K562 (cell line): Measurements from ENCODE around the gene BCAS3. TPM values are rescaled to one million over a fixed set of nuclear protein-coding genes. Genes with fewer than 3 reads are reported as not detected.

Experiments used
- ATAC-seq: fragments of 200-7000 bp; cut with Tn5 transposase; 3 replicates; pipeline ENCODE4 v1.9.1; 2020; ENCODE audit warnings: moderate library complexity
- BruUV-seq: library from RNA; stranded (reverse); fragments of 400-500 nt; replicated peaks from 2 replicates; lab custom pipeline; 2021; lab: Mats Ljungman, UMichigan
- CTCF ChIA-PET: fragments of 300-600 bp; formaldehyde crosslinking; extraction: SDS; loops from one replicate; lab custom pipeline; 2021; ENCODE audit warnings: low intra/inter-chr PET ratio; lab: Yijun Ruan, JAX
- POLR2A ChIA-PET: fragments of 300-600, 350-650 bp; sonication (Branson Sonifier 250); formaldehyde crosslinking; extraction: SDS; loops from one replicate; lab custom pipeline; 2021; ENCODE audit warnings: antibody characterized with exemption, inconsistent platforms; lab: Yijun Ruan, JAX
- DNase-seq, 4 experiments: peaks; one replicate each; pipeline versions ENCODE4 v3.0.0 to v3.0.0-alpha.2; 2011 to 2018; ENCODE audit warnings: low spot score in 3 of 4, mixed read lengths in 3 of 4; ENCODE audit errors: extremely low read depth in 1 of 4
- FAIRE-seq: peaks from 2 replicates; lab custom pipeline; 2011; peaks lifted over from hg19 to GRCh38; lab: Jason Lieb, UNC
- H2AFZ ChIP-seq: 2 replicates; pipeline ENCODE4 v1.6.0; 2011; ENCODE audit warnings: low read depth, low read length, control low read depth, inconsistent platforms
- H3K27ac ChIP-seq: fragments of 200-600 bp; 3 replicates; pipeline ENCODE4 v1.8.0; 2011; ENCODE audit warnings: low read depth, mild to moderate bottlenecking, control low read depth, inconsistent platforms, low read length, moderate library complexity, mixed read lengths; ENCODE audit errors: extremely low read depth
- H3K27me3 ChIP-seq, 2 experiments: fragments of 300-600 bp in 1 of 2; 2 replicates in 1 of 2; 3 replicates in 1 of 2; pipeline versions ENCODE4 v1.6.0 to v1.8.0; 2011; ENCODE audit warnings: inconsistent platforms in 2 of 2, low read length in 2 of 2, mild to moderate bottlenecking in 1 of 2, mixed read lengths in 1 of 2, moderate library complexity in 1 of 2; ENCODE audit not compliant: control insufficient read depth in 2 of 2, insufficient read depth in 2 of 2
- H3K36me3 ChIP-seq: fragments of 300-600 bp; 3 replicates; pipeline ENCODE4 v1.8.0; 2011; ENCODE audit warnings: mild to moderate bottlenecking, low read length, inconsistent platforms; ENCODE audit not compliant: control insufficient read depth, insufficient read depth
- H3K4me1 ChIP-seq, 2 experiments: fragments of 200-600 bp in 1 of 2; replicated peaks in 1 of 2; 2 replicates in 1 of 2; 3 replicates in 1 of 2; pipeline versions ENCODE4 v1.5.1 to v1.8.0; 2011; ENCODE audit warnings: inconsistent platforms in 2 of 2, low read length in 2 of 2, mild to moderate bottlenecking in 1 of 2, mixed read lengths in 1 of 2, moderate library complexity in 1 of 2; ENCODE audit not compliant: control insufficient read depth in 2 of 2, insufficient read depth in 2 of 2
- H3K4me2 ChIP-seq: 2 replicates; pipeline ENCODE4 v1.6.1; 2011; ENCODE audit warnings: low read length, control low read depth, inconsistent platforms, mixed read lengths; ENCODE audit not compliant: insufficient read depth
- H3K4me3 ChIP-seq: fragments of 200-600 bp; sonication (generic), shearing (Covaris generic); 2 replicates; pipeline ENCODE4 v1.5.1; 2016; ENCODE audit warnings: control low read depth, inconsistent platforms
- H3K79me2 ChIP-seq: fragments of 200-600 bp; 3 replicates; pipeline ENCODE4 v1.8.0; 2011; ENCODE audit warnings: low read length, inconsistent platforms; ENCODE audit not compliant: control insufficient read depth, insufficient read depth
- H3K9ac ChIP-seq, 2 experiments: 2 replicates each; pipeline versions ENCODE4 v1.6.0 to v1.6.1; 2011; ENCODE audit warnings: low read depth in 2 of 2, low read length in 2 of 2, control low read depth in 1 of 2, inconsistent platforms in 1 of 2, mild to moderate bottlenecking in 1 of 2, mixed read lengths in 1 of 2; ENCODE audit not compliant: insufficient read depth in 1 of 2
- H3K9me1 ChIP-seq: one replicate; pipeline ENCODE4 v1.6.0; 2011; ENCODE audit warnings: inconsistent platforms, mild to moderate bottlenecking, low read length, moderate library complexity; ENCODE audit not compliant: control insufficient read depth, insufficient read depth
- H3K9me3 ChIP-seq: replicated peaks from 2 replicates; pipeline ENCODE4 v1.5.1; 2011; ENCODE audit warnings: low read depth, low read length, inconsistent platforms; ENCODE audit not compliant: control insufficient read depth, insufficient read depth
- H4K20me1 ChIP-seq: replicated peaks from 2 replicates; pipeline ENCODE4 v1.6.1; 2011; ENCODE audit warnings: low read length, inconsistent platforms, mixed read lengths; ENCODE audit not compliant: control insufficient read depth, insufficient read depth
- WGBS: fragments of 100-300 bp; shearing (Covaris generic); methylation state at CpG from one replicate; pipeline ENCODE4 v1.1.6; 2016; ENCODE audit warnings: low coverage, mixed read lengths; ENCODE audit not compliant: insufficient coverage; ENCODE audit errors: missing lambda C conversion rate; 5-methylcytosine and 5-hydroxymethylcytosine counted together
- in situ Hi-C: fragments of 300-500 bp; cut with MboI; formaldehyde crosslinking; loops from 4 replicates; pipeline ENCODE4 v1.15.0; 2018; ENCODE audit warnings: inconsistent platforms, mixed read lengths
- intact Hi-C: fragments of 100-400 bp; cut with micrococcal nuclease; formaldehyde crosslinking; loops from 2 replicates; pipeline ENCODE4 v1.14.2; 2022
- polyA plus RNA-seq, 8 experiments: library from polyadenylated mRNA; depleted of rRNA in 4 of 8; stranded (reverse) in 5 of 8; unstranded in 3 of 8; fragments of >200 nt; fragmentation: Nextera tagmentation in 2 of 8; fragmentation: Illumina TruSeq in 1 of 8; extraction: Ambion mirVana in 2 of 8; extraction: Trizol in 1 of 8; gene quantifications; 2 replicates each; pipeline versions ENCODE4 v1.2.1 to v1.2.3, GENCODE V29; 2011 to 2014; ENCODE audit warnings: inconsistent platforms in 1 of 8, missing spikeins in 1 of 8
- total RNA-seq, 7 experiments: library from RNA; depleted of rRNA in 6 of 7; stranded (reverse); fragments of >200 nt in 6 of 7; fragmentation: Illumina TruSeq in 2 of 7; extraction: Trizol in 2 of 7; gene quantifications; 2 replicates each; pipeline versions ENCODE4 v1.2.1 to v1.2.3, GENCODE V29; 2011 to 2021; ENCODE audit warnings: low replicate concordance in 1 of 7
- TF ChIP-seq, protein P1 (sequence below), 3 experiments: fragments of 200-800 bp in 1 of 3; fragments of 250-450 bp in 1 of 3; fragments of 450-650 bp in 1 of 3; sonication (Bioruptor Pico) in 1 of 3; sonication (Bioruptor generic) in 1 of 3; formaldehyde crosslinking in 1 of 3; IDR thresholded peaks; 2 replicates each; pipeline versions ENCODE4 v1.6.1 to v1.8.0; 2016 to 2022; ENCODE audit warnings: mild to moderate bottlenecking in 2 of 3, missing genetic modification characterization in 2 of 3, missing compliant biosample characterization in 1 of 3, moderate library complexity in 1 of 3
- TF ChIP-seq, protein P2 (sequence below): fragments of 450-650 bp; conservative IDR thresholded peaks from 2 replicates; pipeline ENCODE4 v1.6.1; 2016; ENCODE audit warnings: missing genetic modification characterization, low read depth, mild to moderate bottlenecking, control low read depth, missing compliant biosample characterization

The BCAS3 gene
- total and polyA plus RNA-seq, 9 of the 15 experiments (the other 6 are each of a cell fraction or from before 2014, with no cell fraction given), result 1.9 to 5.5 (median 3.5) TPM

DNA sequence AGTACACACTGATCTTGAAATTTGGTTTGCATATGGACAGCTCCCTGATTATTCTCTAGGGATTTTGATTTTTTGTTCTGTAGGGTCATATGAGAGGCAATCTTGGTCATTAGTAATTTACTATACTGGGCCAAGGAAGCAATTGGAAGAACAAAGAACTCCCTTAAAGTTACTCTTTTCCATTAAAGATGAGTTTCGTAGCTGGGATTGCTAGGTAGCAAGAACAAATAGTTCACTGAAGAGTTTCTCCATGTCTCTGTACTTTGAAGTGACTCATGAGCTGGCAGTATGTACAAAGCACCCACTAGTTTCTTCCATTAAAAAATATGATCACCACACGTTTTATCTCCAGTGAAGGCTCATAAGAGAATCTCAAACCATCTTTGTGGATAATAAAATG, 6.2 kb upstream of the BCAS3 start:
- Histone ChIP-seq H3K9me3 (no peaks in the 10 kb centered on the region), H4K20me1 (no peaks in the 10 kb centered on the region), H3K4me3 (no peak overlapping the region), H3K36me3 (no peaks in the 10 kb centered on the region), H3K9ac (no peak overlapping the region), H2AFZ (no peak overlapping the region), H3K4me2 (no peak overlapping the region), H3K9me1 (no peaks in the 10 kb centered on the region), H3K79me2 (no peaks in the 10 kb centered on the region), H3K27me3 (no peaks in the 10 kb centered on the region), H3K4me1 (peaks cover 0 to 6% of the 10 kb centered on the region in 2 experiments; a peak in 2 of 5 replicates), H3K27ac (no peak overlapping the region)
- intact Hi-C loops (no loop called here), in situ Hi-C loops (no loop called here)
- WGBS, result 17% methylated on average over 2 of the region's 2 CpGs
- POLR2A ChIA-PET, result interaction anchor here (0.6 kb wide), 1 partner anchor 1845 kb away, joined by 3 read pairs; no protein-coding TSS in a partner anchor
- ATAC-seq (no peak), FAIRE-seq (no peak), DNase-seq (no peak)
- no TSS peak for BruUV-seq
- CTCF ChIA-PET, result no interaction called here
- TF ChIP-seq, protein P1, sequence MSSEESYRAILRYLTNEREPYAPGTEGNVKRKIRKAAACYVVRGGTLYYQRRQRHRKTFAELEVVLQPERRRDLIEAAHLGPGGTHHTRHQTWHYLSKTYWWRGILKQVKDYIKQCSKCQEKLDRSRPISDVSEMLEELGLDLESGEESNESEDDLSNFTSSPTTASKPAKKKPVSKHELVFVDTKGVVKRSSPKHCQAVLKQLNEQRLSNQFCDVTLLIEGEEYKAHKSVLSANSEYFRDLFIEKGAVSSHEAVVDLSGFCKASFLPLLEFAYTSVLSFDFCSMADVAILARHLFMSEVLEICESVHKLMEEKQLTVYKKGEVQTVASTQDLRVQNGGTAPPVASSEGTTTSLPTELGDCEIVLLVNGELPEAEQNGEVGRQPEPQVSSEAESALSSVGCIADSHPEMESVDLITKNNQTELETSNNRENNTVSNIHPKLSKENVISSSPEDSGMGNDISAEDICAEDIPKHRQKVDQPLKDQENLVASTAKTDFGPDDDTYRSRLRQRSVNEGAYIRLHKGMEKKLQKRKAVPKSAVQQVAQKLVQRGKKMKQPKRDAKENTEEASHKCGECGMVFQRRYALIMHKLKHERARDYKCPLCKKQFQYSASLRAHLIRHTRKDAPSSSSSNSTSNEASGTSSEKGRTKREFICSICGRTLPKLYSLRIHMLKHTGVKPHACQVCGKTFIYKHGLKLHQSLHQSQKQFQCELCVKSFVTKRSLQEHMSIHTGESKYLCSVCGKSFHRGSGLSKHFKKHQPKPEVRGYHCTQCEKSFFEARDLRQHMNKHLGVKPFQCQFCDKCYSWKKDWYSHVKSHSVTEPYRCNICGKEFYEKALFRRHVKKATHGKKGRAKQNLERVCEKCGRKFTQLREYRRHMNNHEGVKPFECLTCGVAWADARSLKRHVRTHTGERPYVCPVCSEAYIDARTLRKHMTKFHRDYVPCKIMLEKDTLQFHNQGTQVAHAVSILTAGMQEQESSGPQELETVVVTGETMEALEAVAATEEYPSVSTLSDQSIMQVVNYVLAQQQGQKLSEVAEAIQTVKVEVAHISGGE (CRISPR knock-in tag; IDR thresholded peaks at IDR 0.05), result 0 out of 6 replicates have a peak, but pooled peaks of 1 of the 3 experiments have one; percentile 45
- TF ChIP-seq, protein P2, sequence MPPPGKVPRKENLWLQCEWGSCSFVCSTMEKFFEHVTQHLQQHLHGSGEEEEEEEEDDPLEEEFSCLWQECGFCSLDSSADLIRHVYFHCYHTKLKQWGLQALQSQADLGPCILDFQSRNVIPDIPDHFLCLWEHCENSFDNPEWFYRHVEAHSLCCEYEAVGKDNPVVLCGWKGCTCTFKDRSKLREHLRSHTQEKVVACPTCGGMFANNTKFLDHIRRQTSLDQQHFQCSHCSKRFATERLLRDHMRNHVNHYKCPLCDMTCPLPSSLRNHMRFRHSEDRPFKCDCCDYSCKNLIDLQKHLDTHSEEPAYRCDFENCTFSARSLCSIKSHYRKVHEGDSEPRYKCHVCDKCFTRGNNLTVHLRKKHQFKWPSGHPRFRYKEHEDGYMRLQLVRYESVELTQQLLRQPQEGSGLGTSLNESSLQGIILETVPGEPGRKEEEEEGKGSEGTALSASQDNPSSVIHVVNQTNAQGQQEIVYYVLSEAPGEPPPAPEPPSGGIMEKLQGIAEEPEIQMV, result no peak
